ENCODE data around the gene GIGYF2. TPM values are rescaled to one million over a fixed set of nuclear protein-coding genes. Genes with fewer than 3 reads are reported as not detected.
A peak's percentile ranks its signal among the peaks of the same experiment; 100 is the strongest.

Gene GIGYF2
- polyA plus RNA-seq, 1 donor (not counting 4 experiments of a cell fraction or from before 2014, with no cell fraction given), result 35.5 TPM

DNA sequence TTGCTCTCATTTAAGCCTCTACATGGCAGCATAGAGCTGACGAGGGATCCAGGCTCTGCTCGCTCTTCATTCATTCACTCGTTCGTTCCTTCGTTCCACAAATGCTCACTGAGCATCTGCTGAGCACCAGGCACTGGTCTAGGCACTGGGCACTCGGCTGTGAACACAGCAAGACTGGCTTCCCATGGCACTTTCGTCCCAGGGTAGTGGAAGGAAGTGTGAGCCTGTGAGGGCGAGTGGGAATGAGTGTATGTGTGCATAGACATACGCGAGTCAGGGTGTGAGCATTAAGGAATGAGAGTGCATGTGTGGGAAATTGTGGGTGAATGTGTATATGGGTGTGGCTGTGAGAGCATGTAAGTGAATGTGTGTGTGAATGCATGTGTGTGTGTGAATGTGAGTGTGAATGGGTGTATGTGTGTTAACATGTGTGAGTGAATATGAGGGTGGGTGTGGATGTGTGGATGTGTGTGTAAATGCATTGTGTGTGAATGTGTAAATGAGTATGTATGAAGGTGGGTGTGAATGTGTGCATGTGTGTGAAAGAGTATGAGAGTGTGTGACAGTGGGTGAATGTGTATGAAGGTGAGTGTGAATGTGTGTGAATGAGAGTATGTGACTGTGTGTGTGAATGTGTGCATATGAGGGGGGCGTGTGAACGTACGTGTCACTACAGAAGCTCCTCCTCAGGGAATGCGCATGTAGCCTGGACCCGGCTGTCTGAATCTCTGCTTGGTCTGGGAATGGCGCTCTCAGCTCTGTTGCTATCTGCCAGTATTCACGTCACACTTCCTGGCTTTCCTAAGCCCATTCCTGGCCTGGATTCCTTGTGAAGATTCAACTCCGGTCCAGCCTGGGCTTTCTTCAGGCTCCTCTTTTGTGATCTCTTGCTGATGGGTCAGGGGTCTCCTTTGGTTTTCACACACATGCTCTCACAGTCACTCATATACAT lies 201.7 kb downstream of the GIGYF2 start:
- dilution Hi-C loops (cut with MboI; ENCODE audit: extremely low pct_ligation_motif_present, low sequenced_read_pairs), result no loop called here
- no peak for FAIRE-seq

DNA sequence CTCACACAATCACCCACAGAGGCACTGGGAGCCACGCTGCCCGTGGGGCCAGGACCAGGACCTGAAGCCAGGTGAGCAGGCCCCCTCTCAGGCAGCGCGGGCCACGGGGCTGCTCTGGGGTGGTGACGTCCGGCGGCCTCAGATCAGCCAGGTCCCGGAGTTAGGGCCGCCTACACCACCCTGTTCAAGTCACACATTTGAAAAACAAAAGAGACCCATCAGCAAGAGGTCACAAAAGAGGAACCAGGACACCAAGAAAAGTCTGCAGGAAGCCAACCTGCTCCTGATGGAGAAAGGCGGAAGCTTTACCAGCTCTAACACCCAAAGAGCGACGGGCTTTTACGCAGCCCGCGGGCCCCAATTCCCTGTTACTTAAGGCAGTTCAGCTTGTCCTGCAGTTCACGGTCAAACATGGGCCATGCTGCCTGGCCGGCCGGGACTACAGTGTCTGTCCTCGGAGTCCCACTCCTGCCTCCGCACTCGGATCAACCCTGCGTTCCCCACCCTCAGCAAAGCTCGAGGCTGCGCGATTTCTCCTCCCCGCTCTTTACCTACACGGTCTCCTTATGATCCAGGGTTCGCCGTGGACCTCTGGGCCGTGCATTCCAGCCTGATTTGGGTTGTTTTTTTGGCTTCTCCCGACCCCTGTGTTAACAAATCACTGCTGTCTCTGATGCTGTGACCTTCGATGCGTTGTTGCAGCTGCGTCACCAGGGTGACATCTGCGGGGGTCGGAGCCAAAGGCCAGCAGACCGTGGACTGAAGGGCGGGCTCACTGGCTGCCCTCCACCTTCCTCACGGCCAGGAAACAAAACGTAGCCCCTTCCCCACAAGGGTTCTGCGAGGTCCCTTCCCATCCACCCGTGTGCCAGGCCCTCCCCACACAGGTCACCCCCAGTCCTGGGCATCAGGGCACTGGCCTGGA lies 203.9 kb downstream of the GIGYF2 start:
- Histone ChIP-seq H3K9me1 (ENCODE audit: control insufficient read depth, extremely low read depth, insufficient read depth, low read length) (no peaks in the 10 kb centered on the region), H3K4me1 (ENCODE audit: control insufficient read depth, extremely low read depth, insufficient read depth, low read length) (peaks cover 13% of the 10 kb centered on the region), H3K4me3 (ENCODE audit: control insufficient read depth in 2 of 3, extremely low read depth in 1 of 3, insufficient read depth in 2 of 3, low read depth in 1 of 3, low read length in 3 of 3) (no peak overlapping the region), H3K27me3 (ENCODE audit: control insufficient read depth, extremely low read depth, insufficient read depth, low read length) (no peaks in the 10 kb centered on the region), H4K20me1 (ENCODE audit: control insufficient read depth, extremely low read depth, insufficient read depth, low read length) (no peaks in the 10 kb centered on the region), H3K9me3 (ENCODE audit: control insufficient read depth, low read depth, low read length) (no peaks in the 10 kb centered on the region), H3K79me2 (ENCODE audit: control insufficient read depth, insufficient read depth, low read length) (no peaks in the 10 kb centered on the region), H3K27ac (ENCODE audit: control insufficient read depth, insufficient read depth, low read length) (peak overlapping the region; percentile 30), H3K4me2 (ENCODE audit: control insufficient read depth, extremely low read depth, insufficient read depth, low read depth, low read length) (peak overlapping the region; percentile 49), H3K9ac (ENCODE audit: control insufficient read depth, extremely low read depth, insufficient read depth, low read length) (no peak overlapping the region), H2AFZ (ENCODE audit: control insufficient read depth, low read length) (no peak overlapping the region), H3K36me3 (ENCODE audit: control insufficient read depth in 2 of 2, extremely low read depth in 1 of 2, insufficient read depth in 2 of 2, low read length in 2 of 2) (no peaks in the 10 kb centered on the region)
- TF ChIP-seq EZH2 (IDR thresholded peaks at IDR 0.05; ENCODE audit: low read length), result no peak
- TF ChIP-seq, protein P1, sequence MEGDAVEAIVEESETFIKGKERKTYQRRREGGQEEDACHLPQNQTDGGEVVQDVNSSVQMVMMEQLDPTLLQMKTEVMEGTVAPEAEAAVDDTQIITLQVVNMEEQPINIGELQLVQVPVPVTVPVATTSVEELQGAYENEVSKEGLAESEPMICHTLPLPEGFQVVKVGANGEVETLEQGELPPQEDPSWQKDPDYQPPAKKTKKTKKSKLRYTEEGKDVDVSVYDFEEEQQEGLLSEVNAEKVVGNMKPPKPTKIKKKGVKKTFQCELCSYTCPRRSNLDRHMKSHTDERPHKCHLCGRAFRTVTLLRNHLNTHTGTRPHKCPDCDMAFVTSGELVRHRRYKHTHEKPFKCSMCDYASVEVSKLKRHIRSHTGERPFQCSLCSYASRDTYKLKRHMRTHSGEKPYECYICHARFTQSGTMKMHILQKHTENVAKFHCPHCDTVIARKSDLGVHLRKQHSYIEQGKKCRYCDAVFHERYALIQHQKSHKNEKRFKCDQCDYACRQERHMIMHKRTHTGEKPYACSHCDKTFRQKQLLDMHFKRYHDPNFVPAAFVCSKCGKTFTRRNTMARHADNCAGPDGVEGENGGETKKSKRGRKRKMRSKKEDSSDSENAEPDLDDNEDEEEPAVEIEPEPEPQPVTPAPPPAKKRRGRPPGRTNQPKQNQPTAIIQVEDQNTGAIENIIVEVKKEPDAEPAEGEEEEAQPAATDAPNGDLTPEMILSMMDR (optimal IDR thresholded peaks at IDR 0.05 in 1 of 3, IDR thresholded peaks at IDR 0.05 in 1 of 3, conservative IDR thresholded peaks at IDR 0.05 in 1 of 3; ENCODE audit: extremely low read depth in 1 of 3, insufficient read depth in 2 of 3, low read length in 3 of 3), result no peak
- no peak for DNase-seq (ENCODE audit: low read depth, low spot score)
- FAIRE-seq, result no peak
- dilution Hi-C loops (cut with MboI; ENCODE audit: extremely low pct_ligation_motif_present, low sequenced_read_pairs), result no loop called here

More for the DNA sequence above, 201.7 kb downstream of the GIGYF2 start:
- H3K27ac ChIP-seq (ENCODE audit: control insufficient read depth, insufficient read depth, low read length), result no peak overlapping the region
- no peaks in the 10 kb centered on the region for H3K9me1 ChIP-seq (ENCODE audit: control insufficient read depth, extremely low read depth, insufficient read depth, low read length)
- no peaks in the 10 kb centered on the region for H3K79me2 ChIP-seq (ENCODE audit: control insufficient read depth, insufficient read depth, low read length)
- DNase-seq (ENCODE audit: low read depth, low spot score), result no peak
- TF ChIP-seq EZH2 (IDR thresholded peaks at IDR 0.05; ENCODE audit: low read length), result no peak
- TF ChIP-seq, protein P1 (optimal IDR thresholded peaks at IDR 0.05 in 1 of 3, IDR thresholded peaks at IDR 0.05 in 1 of 3, conservative IDR thresholded peaks at IDR 0.05 in 1 of 3; ENCODE audit: extremely low read depth in 1 of 3, insufficient read depth in 2 of 3, low read length in 3 of 3), result no peak
- H3K4me2 ChIP-seq (ENCODE audit: control insufficient read depth, extremely low read depth, insufficient read depth, low read depth, low read length), result no peak overlapping the region
- no peak overlapping the region for H3K9ac ChIP-seq (ENCODE audit: control insufficient read depth, extremely low read depth, insufficient read depth, low read length)
- H4K20me1 ChIP-seq (ENCODE audit: control insufficient read depth, extremely low read depth, insufficient read depth, low read length), result no peaks in the 10 kb centered on the region
- no peaks in the 10 kb centered on the region for H3K9me3 ChIP-seq (ENCODE audit: control insufficient read depth, low read depth, low read length)
- H2AFZ ChIP-seq (ENCODE audit: control insufficient read depth, low read length), result no peak overlapping the region
- no peaks in the 10 kb centered on the region for H3K27me3 ChIP-seq (ENCODE audit: control insufficient read depth, extremely low read depth, insufficient read depth, low read length)
- H3K4me3 ChIP-seq (ENCODE audit: control insufficient read depth in 2 of 3, extremely low read depth in 1 of 3, insufficient read depth in 2 of 3, low read depth in 1 of 3, low read length in 3 of 3), result no peak overlapping the region
- no peaks in the 10 kb centered on the region for H3K36me3 ChIP-seq (ENCODE audit: control insufficient read depth in 2 of 2, extremely low read depth in 1 of 2, insufficient read depth in 2 of 2, low read length in 2 of 2)
- peaks cover 13% of the 10 kb centered on the region for H3K4me1 ChIP-seq (ENCODE audit: control insufficient read depth, extremely low read depth, insufficient read depth, low read length)
